Nephron progenitor cell (in vitro differentiated cells): ENCODE measurements around the gene HIPK1.

ENCODE experiments used
- DNase-seq: peaks from one replicate; pipeline ENCODE4 v3.0.0; 2021
- H3K27ac Mint-ChIP-seq: 2 replicates; pipeline ENCODE4 v1.8.0; 2021; ENCODE audit warnings: mild to moderate bottlenecking, moderate library complexity, mixed read lengths
- H3K27me3 Mint-ChIP-seq: 2 replicates; pipeline ENCODE4 v1.8.0; 2021; ENCODE audit warnings: mild to moderate bottlenecking, low read depth, mixed read lengths; ENCODE audit not compliant: poor library complexity
- H3K36me3 Mint-ChIP-seq: 2 replicates; pipeline ENCODE4 v1.8.0; 2021; ENCODE audit warnings: low read depth, mixed read lengths
- H3K4me1 Mint-ChIP-seq: 2 replicates; pipeline ENCODE4 v1.8.0; 2021; ENCODE audit warnings: mixed read lengths
- H3K4me3 Mint-ChIP-seq: 2 replicates; pipeline ENCODE4 v1.8.0; 2021; ENCODE audit warnings: mild to moderate bottlenecking, moderate library complexity, mixed read lengths
- H3K9me3 Mint-ChIP-seq: 2 replicates; pipeline ENCODE4 v1.8.0; 2021; ENCODE audit warnings: mild to moderate bottlenecking, moderate library complexity, mixed read lengths
- CTCF ChIP-seq: fragments of 200-600 bp; sonication (generic); IDR thresholded peaks from 2 replicates; pipeline ENCODE4 v1.5.0; 2021; ENCODE audit warnings: antibody characterized with exemption

Gene HIPK1

GRCh38 chr1:113982949-113983348 lies 53.8 kb downstream of the HIPK1 start:
- H3K4me1 Mint-ChIP-seq = peaks cover 76% of the 10 kb centered on the region
- H3K27me3 Mint-ChIP-seq = peaks cover 6% of the 10 kb centered on the region
- H3K9me3 Mint-ChIP-seq = peaks cover 29% of the 10 kb centered on the region
- H3K27ac Mint-ChIP-seq = peak overlapping the region; percentile 26
- no peak for DNase-seq
- H3K4me3 Mint-ChIP-seq = peak overlapping the region; percentile 76
- TF ChIP-seq CTCF = no peak
- peaks cover 42% of the 10 kb centered on the region for H3K36me3 Mint-ChIP-seq

GRCh38 chr1:113983391-113983790 lies 54.3 kb downstream of the HIPK1 start:
- Mint-ChIP-seq H3K36me3 (peaks cover 42% of the 10 kb centered on the region), H3K27ac (peak overlapping the region; percentile 25), H3K4me1 (peaks cover 71% of the 10 kb centered on the region), H3K9me3 (peaks cover 32% of the 10 kb centered on the region), H3K27me3 (peaks cover 6% of the 10 kb centered on the region), H3K4me3 (peak overlapping the region; percentile 49)
- no peak for DNase-seq
- no peak for TF ChIP-seq CTCF

DNA sequence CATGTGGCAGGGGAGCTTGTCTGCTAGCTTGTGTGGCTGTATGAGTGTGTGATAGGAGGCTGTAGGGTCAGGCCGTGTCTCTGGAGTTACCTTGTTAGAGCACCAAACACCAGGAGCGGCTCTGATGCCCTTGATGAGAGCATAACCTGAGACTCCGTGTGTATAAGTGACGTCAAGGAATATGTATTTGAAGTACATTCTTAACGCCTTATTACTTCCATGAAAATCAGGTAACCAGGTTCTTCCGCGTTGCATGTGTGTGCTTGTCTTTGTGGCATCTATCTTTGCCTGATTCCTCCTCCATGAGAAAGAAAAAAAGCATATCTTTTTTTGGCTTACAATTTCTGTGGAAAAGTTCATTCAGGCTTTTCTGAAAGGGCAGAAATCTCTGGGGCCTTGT lies 54.7 kb downstream of the HIPK1 start:
- peaks cover 67% of the 10 kb centered on the region for H3K4me1 Mint-ChIP-seq

GRCh38 chr1:113984710-113985109 lies 55.6 kb downstream of the HIPK1 start:
- peaks cover 46% of the 10 kb centered on the region for H3K36me3 Mint-ChIP-seq

More for the DNA sequence above, 54.7 kb downstream of the HIPK1 start:
- no peak for DNase-seq
- peaks cover 44% of the 10 kb centered on the region for H3K36me3 Mint-ChIP-seq
- H3K9me3 Mint-ChIP-seq = peaks cover 36% of the 10 kb centered on the region
- TF ChIP-seq CTCF = no peak
- peak overlapping the region; percentile 49 for H3K4me3 Mint-ChIP-seq
- peak overlapping the region; percentile 13 for H3K27ac Mint-ChIP-seq
- H3K27me3 Mint-ChIP-seq = peaks cover 6% of the 10 kb centered on the region

GRCh38 chr1:113986802-113987201 lies 57.7 kb downstream of the HIPK1 start:
- TF ChIP-seq CTCF = no peak
- Mint-ChIP-seq H3K9me3 (peaks cover 45% of the 10 kb centered on the region), H3K27me3 (peaks cover 10% of the 10 kb centered on the region), H3K4me1 (peaks cover 37% of the 10 kb centered on the region), H3K4me3 (no peak overlapping the region), H3K36me3 (peaks cover 33% of the 10 kb centered on the region), H3K27ac (no peak overlapping the region)
- DNase-seq = no peak

More at GRCh38 chr1:113984710-113985109, 55.6 kb downstream of the HIPK1 start:
- peaks cover 10% of the 10 kb centered on the region for H3K27me3 Mint-ChIP-seq
- H3K9me3 Mint-ChIP-seq = peaks cover 45% of the 10 kb centered on the region
- peak overlapping the region; percentile 87 for H3K27ac Mint-ChIP-seq
- H3K4me1 Mint-ChIP-seq = peaks cover 58% of the 10 kb centered on the region
- DNase-seq = no peak
- peak overlapping the region; percentile 41 for H3K4me3 Mint-ChIP-seq
- TF ChIP-seq CTCF = no peak

- DNase-seq = no peak
- H3K36me3 Mint-ChIP-seq = peaks cover 32% of the 10 kb centered on the region
These were observed 58.1 kb downstream of the HIPK1 start for GRCh38 chr1:113987259-113987658.

More at GRCh38 chr1:113987259-113987658, 58.1 kb downstream of the HIPK1 start:
- Mint-ChIP-seq H3K27me3 (peaks cover 10% of the 10 kb centered on the region), H3K4me3 (no peak overlapping the region), H3K27ac (no peak overlapping the region), H3K9me3 (peaks cover 45% of the 10 kb centered on the region), H3K4me1 (peaks cover 32% of the 10 kb centered on the region)
- no peak for TF ChIP-seq CTCF
